HG03457 (cell line): ENCODE results near the gene CFAP20DC.
"Not testable (repeated sequence)": the region's sequence is repeated elsewhere in the genome, so short reads cannot be mapped to it uniquely, and the experiment has no call there.

Experiments
- ATAC-seq: cut with Tn5 transposase; IDR thresholded peaks from one replicate; pipeline ENCODE4 v1.9.1; 2021; ENCODE audit warnings: moderate number of reproducible peaks; ENCODE audit not compliant: unreplicated experiment

CFAP20DC gene

GRCh38 chr3:58824285-58824684 lies 225.5 kb downstream of the CFAP20DC start:
- ATAC-seq: no peak

DNA sequence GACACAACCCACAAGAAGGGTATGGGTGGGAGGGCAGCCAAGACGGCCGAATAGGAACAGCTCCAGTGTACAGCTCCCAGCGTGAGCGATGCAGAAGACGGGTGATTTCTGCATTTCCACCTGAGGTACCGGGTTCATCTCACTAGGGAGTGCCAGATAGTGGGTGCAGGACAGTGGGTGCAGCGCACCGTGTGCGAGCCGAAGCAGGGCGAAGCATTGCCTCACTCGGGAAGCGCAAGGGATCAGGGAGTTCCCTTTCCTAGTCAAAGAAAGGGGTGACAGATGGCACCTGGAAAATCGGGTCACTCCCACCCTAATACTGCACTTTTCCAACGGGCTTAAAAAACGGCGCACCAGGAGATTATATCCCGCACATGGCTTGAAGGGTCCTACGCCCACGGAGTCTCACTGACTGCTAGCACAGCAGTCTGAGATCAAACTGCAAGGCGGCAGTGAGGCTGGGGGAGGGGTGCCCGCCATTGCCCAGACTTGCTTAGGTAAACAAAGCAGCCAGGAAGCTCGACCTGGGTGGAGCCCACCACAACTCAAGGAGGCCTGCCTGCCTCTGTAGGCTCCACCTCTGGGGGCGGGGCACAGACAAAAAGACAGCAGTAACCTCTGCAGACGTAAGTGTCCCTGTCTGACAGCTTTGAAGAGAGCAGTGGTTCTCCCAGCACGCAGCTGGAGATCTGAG lies 243.1 kb downstream of the CFAP20DC start:
- ATAC-seq: not testable (repeated sequence)

DNA sequence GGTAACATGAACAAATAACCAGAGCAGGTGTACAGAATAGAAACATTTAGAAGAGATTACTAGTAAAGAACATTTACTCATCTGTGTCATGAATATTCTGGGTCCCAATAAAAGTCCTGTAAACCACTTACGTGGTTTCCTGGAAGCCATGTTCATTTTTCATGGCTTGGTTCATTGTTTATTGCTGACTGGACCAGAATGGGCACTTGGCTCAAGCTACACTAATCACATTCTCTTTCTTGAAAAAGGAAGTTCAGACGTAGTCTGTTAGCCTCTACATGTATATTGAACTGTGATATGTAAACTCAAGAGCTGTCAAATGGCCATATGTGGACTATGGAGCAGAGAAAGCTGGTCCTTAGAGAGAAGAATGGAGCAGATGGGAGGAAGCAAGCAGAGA lies 244.9 kb downstream of the CFAP20DC start:
- no peak for ATAC-seq

DNA sequence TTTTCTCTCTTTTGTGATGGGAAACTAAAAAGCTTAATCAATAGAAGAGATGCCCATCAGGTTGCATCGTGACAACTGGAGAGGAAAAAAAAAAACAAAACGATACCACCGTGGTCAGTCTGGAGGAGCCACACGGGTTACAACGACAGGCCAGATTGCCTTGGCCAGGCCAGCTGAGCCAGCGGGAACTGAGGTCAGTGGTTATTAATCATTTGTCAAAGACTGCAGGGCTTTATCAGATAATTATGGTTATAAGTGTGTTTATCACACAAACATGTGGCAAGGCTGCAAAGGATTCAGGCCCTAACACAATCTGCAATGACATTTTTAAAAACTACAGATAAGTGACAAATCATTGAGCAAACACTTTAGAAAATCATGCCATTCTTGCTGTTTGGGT lies 248.3 kb downstream of the CFAP20DC start:
- no peak for ATAC-seq

DNA sequence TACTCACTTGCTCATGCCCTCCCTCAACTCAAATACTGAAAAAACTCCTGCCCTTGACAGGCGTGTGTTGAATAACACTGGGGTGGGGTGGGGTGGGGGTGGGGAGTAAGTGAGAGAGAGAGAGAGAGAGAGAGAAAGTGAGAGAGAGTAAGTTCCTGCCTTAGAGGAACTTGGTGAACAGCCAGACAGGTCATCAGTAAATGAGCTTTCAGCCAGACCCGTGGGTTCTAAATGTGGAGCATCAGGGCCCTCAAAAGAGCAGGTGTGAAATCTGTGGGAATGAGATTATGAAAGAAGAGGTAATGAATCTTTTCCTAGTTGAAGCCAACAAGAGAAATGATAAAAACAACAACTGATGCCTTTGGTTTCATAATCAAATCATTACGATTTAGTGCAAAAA lies 248.9 kb downstream of the CFAP20DC start:
- no peak for ATAC-seq

DNA sequence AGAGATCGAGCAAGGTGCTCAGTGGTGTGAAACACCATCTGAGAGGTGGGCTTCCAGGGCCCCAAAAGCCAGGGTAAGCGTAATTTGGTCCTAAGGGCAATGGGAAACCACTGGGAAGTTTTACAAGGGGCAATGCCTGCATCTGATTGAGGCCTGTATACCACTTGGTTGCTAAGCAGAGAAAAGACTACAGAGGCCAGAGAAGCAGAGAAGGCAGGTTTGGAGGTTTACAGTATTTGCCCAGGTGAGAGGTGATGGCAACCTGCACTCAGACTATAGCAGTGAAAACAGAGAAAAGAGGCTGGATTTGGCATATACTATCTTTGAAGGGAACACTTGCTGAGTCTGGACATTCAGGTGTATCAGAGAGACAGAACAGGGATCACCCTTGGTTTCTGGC lies 249.8 kb downstream of the CFAP20DC start:
- no peak for ATAC-seq

- ATAC-seq: no peak
Observed at GRCh38 chr3:58799271-58799670, 250.6 kb downstream of the CFAP20DC start.

DNA sequence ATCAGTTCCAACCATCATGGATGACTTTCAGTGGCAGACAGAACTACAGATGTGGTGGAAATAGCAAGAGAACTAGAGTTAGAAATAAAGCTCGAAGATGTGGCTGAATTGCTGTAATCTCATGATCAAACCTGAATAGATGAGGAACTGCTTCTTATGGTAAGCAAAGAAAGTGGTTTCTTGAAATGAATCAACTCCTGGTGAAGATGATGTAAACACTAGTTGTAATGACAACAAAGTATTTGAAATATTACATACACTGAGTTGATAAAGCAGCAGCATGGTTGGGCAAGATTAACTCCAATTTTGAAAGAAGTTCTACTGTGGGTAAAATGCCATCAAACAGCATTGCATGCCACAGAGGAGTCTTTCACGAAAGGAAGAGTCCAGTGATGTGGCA lies 251.5 kb downstream of the CFAP20DC start:
- no peak for ATAC-seq

DNA sequence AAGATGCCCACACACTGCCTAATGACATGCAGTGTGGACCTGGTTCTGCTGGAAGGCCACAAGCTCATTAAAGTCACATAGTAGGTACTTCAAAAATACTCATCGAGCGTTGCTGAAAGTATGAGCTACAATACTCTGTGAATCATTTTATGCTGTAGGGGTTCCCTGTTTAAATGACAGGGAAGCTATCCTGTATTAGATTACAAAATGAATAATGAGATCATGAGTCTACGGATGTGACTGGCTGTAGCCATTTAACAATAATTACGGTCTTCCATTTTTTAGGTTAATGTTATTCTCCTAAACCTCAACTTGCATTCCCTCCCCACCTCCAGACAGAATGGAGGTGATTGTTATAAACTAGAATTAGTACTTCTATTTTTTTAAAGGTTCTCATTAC lies 255.1 kb downstream of the CFAP20DC start:
- no peak for ATAC-seq

GRCh38 chr3:58793938-58794337 lies 255.9 kb downstream of the CFAP20DC start:
- ATAC-seq: no peak

DNA sequence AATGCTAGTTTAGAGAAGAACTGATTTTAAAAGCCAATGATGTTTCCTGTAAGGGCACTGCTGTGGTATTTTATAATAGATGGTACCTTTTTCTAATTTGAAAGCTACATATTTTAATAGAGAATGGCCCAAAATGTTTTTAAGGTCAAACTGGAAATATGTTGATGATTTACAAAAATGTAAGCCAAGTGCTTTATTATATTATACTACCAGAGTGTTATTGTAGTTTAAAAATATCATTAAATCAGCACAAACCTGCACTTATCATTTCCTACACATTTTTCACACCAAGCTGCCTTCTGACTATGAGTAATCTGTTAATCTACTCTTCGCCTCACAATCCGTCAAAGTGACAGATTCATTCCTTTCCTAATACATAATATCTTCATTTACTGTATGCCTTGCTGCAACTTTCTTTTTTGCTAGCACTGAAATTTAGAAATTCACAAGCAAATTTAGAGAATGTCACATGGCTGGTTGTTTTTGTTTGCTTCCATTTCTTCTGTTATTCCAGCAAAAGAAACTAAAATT lies 256.8 kb downstream of the CFAP20DC start:
- ATAC-seq: no peak

GRCh38 chr3:58789385-58789784 lies 260.4 kb downstream of the CFAP20DC start:
- ATAC-seq: no peak

GRCh38 chr3:58784888-58785287 lies 264.9 kb downstream of the CFAP20DC start:
- ATAC-seq: no peak

- ATAC-seq: no peak
Observed at GRCh38 chr3:58784425-58784824, 265.4 kb downstream of the CFAP20DC start.

- no peak for ATAC-seq
Observed at GRCh38 chr3:58783845-58784244, 266.0 kb downstream of the CFAP20DC start.

DNA sequence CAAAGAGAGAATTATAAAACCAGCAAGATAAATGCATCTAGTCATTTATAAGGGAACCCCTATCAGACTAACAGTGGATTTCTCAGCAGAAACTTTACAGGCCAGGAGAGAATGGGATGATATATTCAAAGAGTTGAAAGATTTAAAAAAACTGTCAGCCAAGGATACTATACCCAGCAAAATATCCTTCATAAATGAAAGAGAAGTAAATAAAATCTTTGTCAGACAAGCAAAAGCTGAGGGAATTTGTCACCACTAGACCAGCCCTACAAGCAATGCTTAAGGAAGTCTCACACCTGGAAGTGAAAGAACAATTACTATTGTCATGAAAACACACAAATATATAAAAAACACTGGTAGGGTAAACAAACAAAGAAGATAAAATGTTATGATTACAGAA lies 269.9 kb downstream of the CFAP20DC start:
- no peak for ATAC-seq

DNA sequence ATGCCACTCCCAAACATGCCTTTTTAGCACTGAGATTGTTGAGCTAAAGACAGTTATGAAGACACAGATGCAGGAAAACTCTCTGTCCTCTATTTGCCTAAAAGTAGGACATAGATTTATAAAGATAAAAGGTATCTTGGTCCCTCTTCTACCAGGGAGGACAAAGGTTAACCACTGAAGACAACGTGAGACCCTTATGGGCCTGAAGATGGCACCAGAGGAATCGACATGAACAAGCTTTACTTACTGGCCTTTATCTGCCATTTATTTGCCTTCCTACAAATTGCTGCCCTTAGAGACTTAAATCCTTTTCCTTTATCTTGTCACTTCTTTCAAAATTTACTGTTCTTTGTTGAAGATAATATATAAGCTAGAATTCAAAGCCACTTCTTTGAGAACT lies 273.6 kb downstream of the CFAP20DC start:
- ATAC-seq: no peak

GRCh38 chr3:58772462-58772861 lies 277.4 kb downstream of the CFAP20DC start:
- ATAC-seq: no peak

- ATAC-seq: no peak
Observed at GRCh38 chr3:58769065-58769464, 280.8 kb downstream of the CFAP20DC start.

DNA sequence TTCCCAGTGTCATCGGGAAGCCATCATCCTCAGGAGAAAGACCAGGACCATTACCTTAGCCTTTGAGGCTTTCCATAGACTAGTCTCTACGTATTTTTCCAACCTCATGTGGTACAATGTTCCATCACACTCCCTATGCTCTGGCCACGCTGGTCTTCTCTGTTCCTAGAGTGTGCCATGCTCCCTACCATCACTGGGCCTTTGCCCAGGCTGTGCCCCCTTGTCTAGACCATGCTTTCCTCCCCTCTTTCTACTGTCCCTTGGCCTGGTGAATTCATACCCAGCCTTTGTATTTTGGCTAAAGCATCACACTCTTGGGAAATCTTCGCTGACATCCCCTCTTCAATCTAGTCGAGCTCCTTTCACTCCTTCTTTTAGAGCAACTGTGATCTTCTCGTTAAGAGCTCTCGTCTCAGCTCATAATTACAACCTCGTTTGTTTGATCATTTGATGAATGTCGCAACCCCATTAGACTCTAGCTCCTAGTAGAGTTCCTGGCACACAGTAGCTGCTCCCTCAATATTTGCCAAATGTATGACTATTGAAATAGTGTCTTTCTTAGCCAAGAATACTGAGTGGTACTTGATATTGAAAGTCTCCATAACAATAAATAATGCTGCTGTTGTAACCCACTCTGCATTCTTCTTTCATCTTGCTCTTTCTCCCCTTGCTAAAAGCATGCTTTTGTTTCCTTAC lies 283.1 kb downstream of the CFAP20DC start:
- no peak for ATAC-seq

DNA sequence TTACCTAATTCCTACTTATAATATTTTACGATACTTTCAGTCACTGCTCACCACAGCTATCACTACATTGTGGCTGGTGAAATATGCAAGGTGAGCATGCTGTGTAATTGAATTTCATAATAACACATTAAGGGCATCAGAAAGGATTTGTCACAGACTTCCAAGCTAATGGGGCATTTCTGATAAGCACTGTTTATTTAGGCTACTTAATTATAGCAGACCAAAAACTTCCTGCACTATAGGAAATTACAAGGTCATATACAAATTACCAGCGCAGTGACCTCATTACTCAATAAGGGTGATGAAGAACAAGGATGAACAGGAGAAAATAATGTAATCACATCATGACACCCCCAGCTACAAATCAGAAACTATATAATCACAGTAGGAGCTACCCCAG lies 294.7 kb downstream of the CFAP20DC start:
- ATAC-seq: no peak

GRCh38 chr3:58754074-58754473 lies 295.8 kb downstream of the CFAP20DC start:
- peak; percentile 77 for ATAC-seq
